Transverse colon (tissue), 4 donors: ENCODE data around the gene ITIH5. TPM values are rescaled to one million over a fixed set of nuclear protein-coding genes. Genes with fewer than 3 reads are reported as not detected.

Experiments used
- DNase-seq: peaks from one replicate; pipeline ENCODE4 v3.0.0-alpha.2; 2019
- H3K27ac ChIP-seq, 4 donors: fragments of 200-600 bp; sonication (generic); 2 replicates each; pipeline ENCODE4 v1.5.1; 2016 to 2018; ENCODE audit warnings: inconsistent platforms in 4 of 4
- H3K27me3 ChIP-seq: fragments of 200-600 bp; sonication (generic); 2 replicates; pipeline ENCODE4 v1.5.1; 2017; ENCODE audit warnings: inconsistent platforms
- H3K36me3 ChIP-seq, 4 donors: fragments of 200-600 bp; sonication (generic); 2 replicates each; pipeline ENCODE4 v1.5.1; 2017 to 2019; ENCODE audit warnings: inconsistent platforms in 4 of 4
- H3K4me1 ChIP-seq, 4 donors: fragments of 200-600 bp; sonication (generic); 2 replicates each; pipeline ENCODE4 v1.5.1; 2017 to 2020; ENCODE audit warnings: inconsistent platforms in 4 of 4
- H3K4me3 ChIP-seq, 4 donors: fragments of 200-600 bp; sonication (generic); 1 replicate in 1 of 4; 2 replicates in 3 of 4; pipeline versions ENCODE4 v1.5.1 to v1.6.1; 2017 to 2019; ENCODE audit warnings: inconsistent platforms in 4 of 4
- H3K9me3 ChIP-seq, 2 donors: fragments of 200-600 bp; sonication (generic); 2 replicates each; pipeline ENCODE4 v1.5.1; 2017 to 2019; ENCODE audit warnings: inconsistent platforms in 2 of 2
- CTCF ChIP-seq, 5 experiments: fragments of 200-600 bp in 3 of 5; fragments of 450-650 bp in 2 of 5; sonication (generic) in 3 of 5; IDR thresholded peaks; 1 replicate in 2 of 5; 2 replicates in 3 of 5; pipeline ENCODE4 v1.5.1; 2016 to 2017; ENCODE audit warnings: antibody characterized with exemption in 5 of 5, inconsistent platforms in 3 of 5, mild to moderate bottlenecking in 2 of 5, moderate library complexity in 1 of 5
- EP300 ChIP-seq: sonication (generic); formaldehyde crosslinking; IDR thresholded peaks from one replicate; pipeline ENCODE4 v1.6.1; 2017; ENCODE audit warnings: antibody characterized with exemption, low read depth
- POLR2A ChIP-seq: fragments of 450-650 bp; IDR thresholded peaks from one replicate; pipeline ENCODE4 v1.6.1; 2016; ENCODE audit warnings: antibody characterized with exemption, mild to moderate bottlenecking, moderate library complexity
- POLR2AphosphoS5 ChIP-seq, 3 donors: sonication (generic); formaldehyde crosslinking; IDR thresholded peaks; one replicate each; pipeline ENCODE4 v1.6.1; 2016; ENCODE audit warnings: antibody characterized with exemption in 3 of 3
- WGBS, 2 donors: methylation state at CpG; one replicate each; pipeline ENCODE4 v1.1.5; 2018; ENCODE audit warnings: low coverage in 1 of 2; 5-methylcytosine and 5-hydroxymethylcytosine counted together
- in situ Hi-C, 4 donors: fragments of 200-750 bp; cut with MboI; loops; one replicate each; pipeline versions ENCODE4 v1.15.0 to v1.15.1; 2017; ENCODE audit warnings: low sequenced_read_pairs in 3 of 4, low pct_ligation_motif_present in 1 of 4, low pct_unique_long_range_greater_than_20kb in 1 of 4
- intact Hi-C: fragments of 100-400 bp; cut with DNase I; formaldehyde crosslinking; loops from one replicate; pipeline ENCODE4 v1.15.1; 2023; ENCODE audit warnings: low total_unique reads
- total RNA-seq, 4 donors: library from RNA; depleted of rRNA; stranded (reverse); fragments of >200 nt; gene quantifications; one replicate each; pipeline ENCODE4 v1.1.0, GENCODE V29; 2016

Gene ITIH5
- total RNA-seq, 4 donors from 2014 or later: 13.2 to 169 (median 17.0) TPM

GRCh38 chr10:7538970-7539654, 127.7 kb downstream of the ITIH5 start:
- 64 to 70% methylated on average over 3 to 6 of the region's 6 CpGs for WGBS, 2 donors
- intact Hi-C loops: no loop called here
- Histone ChIP-seq H3K4me3 (no peak overlapping the region), H3K27ac (no peak overlapping the region), H3K27me3 (no peaks in the 10 kb centered on the region), H3K36me3 (no peaks in the 10 kb centered on the region), H3K9me3 (no peaks in the 10 kb centered on the region), H3K4me1 (peaks cover 0 to 26% (median 8%) of the 10 kb centered on the region in 4 donors)
- no peak for DNase-seq
- in situ Hi-C loops: no loop called here
- TF ChIP-seq EP300: no peak
- TF ChIP-seq POLR2A: no peak
- no peak for TF ChIP-seq CTCF (IDR thresholded peaks at IDR 0.05)
- no peak for TF ChIP-seq POLR2AphosphoS5 (IDR thresholded peaks at IDR 0.05)

- Histone ChIP-seq H3K9me3 (no peaks in the 10 kb centered on the region), H3K36me3 (no peaks in the 10 kb centered on the region), H3K4me1 (peaks cover 0 to 14% (median 6%) of the 10 kb centered on the region in 4 donors), H3K27ac (no peak overlapping the region), H3K4me3 (no peak overlapping the region), H3K27me3 (no peaks in the 10 kb centered on the region)
- in situ Hi-C loops: no loop called here
- WGBS, 2 donors: 61 to 100% methylated on average over 2 to 3 of the region's 3 CpGs
- intact Hi-C loops: no loop called here
- DNase-seq: no peak
- TF ChIP-seq POLR2A (no peak), CTCF (IDR thresholded peaks at IDR 0.05) (no peak), EP300 (no peak), POLR2AphosphoS5 (IDR thresholded peaks at IDR 0.05) (no peak)
Measured at GRCh38 chr10:7537126-7537525, 129.6 kb downstream of the ITIH5 start.

- H3K27ac ChIP-seq: no peak overlapping the region
- H3K27me3 ChIP-seq: no peaks in the 10 kb centered on the region
- in situ Hi-C loops: loop anchor here in 1 of 4 donors (5.0 kb wide), 1 partner anchor 148 kb away; no protein-coding TSS in a partner anchor
- intact Hi-C loops: no loop called here
- TF ChIP-seq POLR2AphosphoS5 (IDR thresholded peaks at IDR 0.05) (no peak), POLR2A (no peak)
- no peak overlapping the region for H3K4me3 ChIP-seq
- no peaks in the 10 kb centered on the region for H3K9me3 ChIP-seq
- no peaks in the 10 kb centered on the region for H3K4me1 ChIP-seq
- whole genome bisulfite sequencing, 2 donors: 53 to 62% methylated on average over 5 of the region's 5 CpGs
- no peaks in the 10 kb centered on the region for H3K36me3 ChIP-seq
- no peak for DNase-seq
Measured at GRCh38 chr10:7534480-7534852, 132.3 kb downstream of the ITIH5 start.

- H3K27me3 ChIP-seq: no peaks in the 10 kb centered on the region
- intact Hi-C loops: no loop called here
- H3K36me3 ChIP-seq: no peaks in the 10 kb centered on the region
- TF ChIP-seq POLR2A: no peak
- TF ChIP-seq POLR2AphosphoS5 (IDR thresholded peaks at IDR 0.05): no peak
- no peak for TF ChIP-seq CTCF (IDR thresholded peaks at IDR 0.05)
- no peak for TF ChIP-seq EP300
- WGBS, 2 donors: 68 to 77% methylated on average over 5 to 7 of the region's 7 CpGs
- H3K9me3 ChIP-seq: no peaks in the 10 kb centered on the region
- in situ Hi-C loops: loop anchor here in 1 of 4 donors (5.0 kb wide), 1 partner anchor 148 kb away; no protein-coding TSS in a partner anchor
- H3K4me3 ChIP-seq: no peak overlapping the region
- H3K4me1 ChIP-seq: no peaks in the 10 kb centered on the region
- DNase-seq: no peak
- H3K27ac ChIP-seq: no peak overlapping the region
Measured at GRCh38 chr10:7533657-7534479, 132.9 kb downstream of the ITIH5 start.
